ENCODE data around the gene KCNJ8.
"Not testable (repeated sequence)": the region's sequence is repeated elsewhere in the genome, so short reads cannot be mapped to it uniquely, and the experiment has no call there.

KCNJ8 gene

GRCh38 chr12:21774358-21775132, at the start of gene KCNJ8:
Gene KCNJ8, minus strand, starts transcription at chr12:21774706. Its CDS starts 1,090 bp downstream, at chr12:21773616.
- no peak for DNase-seq

- no peak for DNase-seq
Measured at GRCh38 chr12:21823581-21823980, 49.1 kb upstream of the KCNJ8 start.

GRCh38 chr12:21819678-21820077, 45.2 kb upstream of the KCNJ8 start:
- DNase-seq = no peak

- DNase-seq = no peak
Measured at GRCh38 chr12:21819236-21819635, 44.7 kb upstream of the KCNJ8 start.

GRCh38 chr12:21818627-21819026, 44.1 kb upstream of the KCNJ8 start:
- DNase-seq = no peak

- DNase-seq = no peak
Measured at GRCh38 chr12:21815306-21816062, 41.0 kb upstream of the KCNJ8 start.

- DNase-seq = no peak
Measured at GRCh38 chr12:21814814-21815213, 40.3 kb upstream of the KCNJ8 start.

GRCh38 chr12:21814327-21814726, 39.8 kb upstream of the KCNJ8 start:
- no peak for DNase-seq

- DNase-seq = no peak
Measured at GRCh38 chr12:21813751-21814150, 39.2 kb upstream of the KCNJ8 start.

GRCh38 chr12:21813125-21813524, 38.6 kb upstream of the KCNJ8 start:
- no peak for DNase-seq

- not testable (repeated sequence) for DNase-seq
Measured at GRCh38 chr12:21812340-21812739, 37.8 kb upstream of the KCNJ8 start.

GRCh38 chr12:21809100-21809499, 34.6 kb upstream of the KCNJ8 start:
- DNase-seq = no peak

- DNase-seq = no peak
Measured at GRCh38 chr12:21806255-21806654, 31.7 kb upstream of the KCNJ8 start.

GRCh38 chr12:21801522-21802288, 27.2 kb upstream of the KCNJ8 start:
- no peak for DNase-seq

- no peak for DNase-seq
Measured at GRCh38 chr12:21800011-21800410, 25.5 kb upstream of the KCNJ8 start.

- no peak for DNase-seq
Measured at GRCh38 chr12:21797539-21797938, 23.0 kb upstream of the KCNJ8 start.

- DNase-seq = no peak
Measured at GRCh38 chr12:21795648-21796328, 21.3 kb upstream of the KCNJ8 start.

- DNase-seq = not testable (repeated sequence)
Measured at GRCh38 chr12:21794807-21795595, 20.5 kb upstream of the KCNJ8 start.

GRCh38 chr12:21789687-21790086, 15.2 kb upstream of the KCNJ8 start:
- not testable (repeated sequence) for DNase-seq

GRCh38 chr12:21788089-21788983, 13.8 kb upstream of the KCNJ8 start:
- no peak for DNase-seq

- DNase-seq = no peak
Measured at GRCh38 chr12:21786041-21786531, 11.6 kb upstream of the KCNJ8 start.

Data from NCI-H1694 (cell line).